Measurements from ENCODE around the gene TLX1.

TLX1 gene

GRCh38 chr10:101176577-101176976 lies 45.5 kb downstream of the TLX1 start:
- H3K4me3 ChIP-seq (ENCODE audit: low read length) = no peak overlapping the region
- no peak overlapping the region for H3K9ac ChIP-seq (ENCODE audit: low read length)
- H3K4me1 ChIP-seq (ENCODE audit: control insufficient read depth, insufficient read depth, low read length) = no peaks in the 10 kb centered on the region
- no peaks in the 10 kb centered on the region for H3K27me3 ChIP-seq (ENCODE audit: control insufficient read depth, insufficient read depth, low read length)
- H3K36me3 ChIP-seq (ENCODE audit: control insufficient read depth, insufficient read depth, low read length) = no peaks in the 10 kb centered on the region
- H3K9me3 ChIP-seq (ENCODE audit: control insufficient read depth, low read length) = no peaks in the 10 kb centered on the region

- Histone ChIP-seq H3K4me3 (ENCODE audit: low read length) (no peak overlapping the region), H3K9ac (ENCODE audit: low read length) (no peak overlapping the region), H3K36me3 (ENCODE audit: control insufficient read depth, insufficient read depth, low read length) (no peaks in the 10 kb centered on the region), H3K9me3 (ENCODE audit: control insufficient read depth, low read length) (no peaks in the 10 kb centered on the region), H3K27me3 (ENCODE audit: control insufficient read depth, insufficient read depth, low read length) (peaks cover 13% of the 10 kb centered on the region), H3K4me1 (ENCODE audit: control insufficient read depth, insufficient read depth, low read length) (no peaks in the 10 kb centered on the region)
Measured at GRCh38 chr10:101182936-101183335, 51.8 kb downstream of the TLX1 start.

GRCh38 chr10:101183458-101184183 lies 52.5 kb downstream of the TLX1 start:
- H3K36me3 ChIP-seq (ENCODE audit: control insufficient read depth, insufficient read depth, low read length) = no peaks in the 10 kb centered on the region
- H3K9ac ChIP-seq (ENCODE audit: low read length) = no peak overlapping the region

More at GRCh38 chr10:101183458-101184183, 52.5 kb downstream of the TLX1 start:
- no peaks in the 10 kb centered on the region for H3K9me3 ChIP-seq (ENCODE audit: control insufficient read depth, low read length)
- H3K27me3 ChIP-seq (ENCODE audit: control insufficient read depth, insufficient read depth, low read length) = peaks cover 13% of the 10 kb centered on the region
- H3K4me1 ChIP-seq (ENCODE audit: control insufficient read depth, insufficient read depth, low read length) = no peaks in the 10 kb centered on the region
- H3K4me3 ChIP-seq (ENCODE audit: low read length) = no peak overlapping the region
